H9 (cell line): ENCODE results near the gene HMCES. TPM values are rescaled to one million over a fixed set of nuclear protein-coding genes. Genes with fewer than 3 reads are reported as not detected.
A peak's percentile ranks its signal among the peaks of the same experiment; 100 is the strongest.

ENCODE experiments used
- DNase-seq: peaks from one replicate; pipeline ENCODE4 v3.0.0-alpha.2; 2017
- H2AFZ ChIP-seq: one replicate; pipeline ENCODE4 v1.6.1; 2013; ENCODE audit warnings: mild to moderate bottlenecking, low read length, control low read depth, moderate library complexity
- H2AK5ac ChIP-seq: 2 replicates; pipeline ENCODE4 v1.6.1; 2013; ENCODE audit warnings: low read length, control low read depth, mixed read lengths; ENCODE audit not compliant: insufficient read length
- H2BK120ac ChIP-seq: one replicate; pipeline ENCODE4 v1.6.1; 2013; ENCODE audit warnings: low read depth, mild to moderate bottlenecking, low read length, control low read depth, inconsistent platforms; ENCODE audit not compliant: poor library complexity, severe bottlenecking
- H2BK12ac ChIP-seq: 2 replicates; pipeline ENCODE4 v1.6.1; 2013; ENCODE audit warnings: low read length, control low read depth, mixed read lengths, low read depth; ENCODE audit not compliant: insufficient read length
- H2BK15ac ChIP-seq: 2 replicates; pipeline ENCODE4 v1.6.1; 2013; ENCODE audit warnings: low read depth, low read length, control low read depth
- H2BK20ac ChIP-seq: one replicate; pipeline ENCODE4 v1.6.1; 2013; ENCODE audit warnings: low read depth, mild to moderate bottlenecking, low read length, control low read depth, inconsistent platforms; ENCODE audit not compliant: poor library complexity, severe bottlenecking
- H2BK5ac ChIP-seq: 2 replicates; pipeline ENCODE4 v1.6.1; 2013; ENCODE audit warnings: low read length, control low read depth, mixed read lengths; ENCODE audit not compliant: insufficient read length
- H3K14ac ChIP-seq: 2 replicates; pipeline ENCODE4 v1.6.1; 2013; ENCODE audit warnings: low read length, control low read depth; ENCODE audit not compliant: insufficient read depth
- H3K18ac ChIP-seq: 2 replicates; pipeline ENCODE4 v1.6.1; 2013; ENCODE audit warnings: low read depth, mild to moderate bottlenecking, mixed read lengths, low read length, control low read depth; ENCODE audit not compliant: insufficient read length
- H3K23ac ChIP-seq: 2 replicates; pipeline ENCODE4 v1.6.1; 2013; ENCODE audit warnings: low read length, control low read depth, mixed read lengths, low read depth; ENCODE audit not compliant: insufficient read length
- H3K23me2 ChIP-seq: 2 replicates; pipeline ENCODE4 v1.6.1; 2013; ENCODE audit warnings: low read depth, mild to moderate bottlenecking, mixed read lengths, low read length, control low read depth; ENCODE audit not compliant: insufficient read length, poor library complexity, severe bottlenecking
- H3K27ac ChIP-seq: 2 replicates; pipeline ENCODE4 v1.5.1; 2013; ENCODE audit warnings: low read length, control low read depth, mixed read lengths, low read depth; ENCODE audit not compliant: insufficient read length
- H3K27me3 ChIP-seq: 2 replicates; pipeline ENCODE4 v1.6.1; 2013; ENCODE audit warnings: low read length, control low read depth, inconsistent platforms; ENCODE audit not compliant: insufficient read depth
- H3K4ac ChIP-seq: 2 replicates; pipeline ENCODE4 v1.6.1; 2013; ENCODE audit warnings: low read depth, mild to moderate bottlenecking, control low read depth, inconsistent platforms, low read length, moderate library complexity
- H3K4me1 ChIP-seq: 2 replicates; pipeline ENCODE4 v1.6.1; 2013; ENCODE audit warnings: low read length, control low read depth, inconsistent platforms; ENCODE audit not compliant: insufficient read depth
- H3K4me2 ChIP-seq: 2 replicates; pipeline ENCODE4 v1.6.1; 2013; ENCODE audit warnings: low read length, control low read depth, mixed read lengths; ENCODE audit not compliant: insufficient read length, insufficient read depth
- H3K56ac ChIP-seq: 2 replicates; pipeline ENCODE4 v1.6.1; 2013; ENCODE audit warnings: low read depth, mild to moderate bottlenecking, mixed read lengths, low read length, control low read depth; ENCODE audit not compliant: insufficient read length
- H3K79me1 ChIP-seq: 2 replicates; pipeline ENCODE4 v1.6.1; 2013; ENCODE audit warnings: low read depth, mild to moderate bottlenecking, moderate library complexity, low read length, control low read depth, inconsistent platforms; ENCODE audit not compliant: insufficient read depth, poor library complexity, severe bottlenecking
- H3K79me2 ChIP-seq: 2 replicates; pipeline ENCODE4 v1.6.1; 2013; ENCODE audit warnings: low read length, control low read depth, inconsistent platforms; ENCODE audit not compliant: insufficient read depth
- H3K9ac ChIP-seq: 2 replicates; pipeline ENCODE4 v1.6.1; 2013; ENCODE audit warnings: low read length, control low read depth, mixed read lengths; ENCODE audit not compliant: insufficient read length; ENCODE audit errors: extremely low read depth
- H3K9me3 ChIP-seq: one replicate; pipeline ENCODE4 v1.6.1; 2013; ENCODE audit warnings: low read depth, low read length, inconsistent platforms; ENCODE audit not compliant: control insufficient read depth
- H3T11ph ChIP-seq: one replicate; pipeline ENCODE4 v1.6.1; 2013; ENCODE audit warnings: mild to moderate bottlenecking, low read length, control low read depth, inconsistent platforms
- H4K20me1 ChIP-seq: one replicate; pipeline ENCODE4 v1.6.1; 2013; ENCODE audit not compliant: control insufficient read depth, insufficient read length, insufficient read depth
- H4K5ac ChIP-seq: 2 replicates; pipeline ENCODE4 v1.6.1; 2013; ENCODE audit warnings: low read depth, mild to moderate bottlenecking, mixed read lengths, low read length, control low read depth; ENCODE audit not compliant: insufficient read length
- H4K8ac ChIP-seq: replicated peaks from 2 replicates; pipeline ENCODE4 v1.6.1; 2013; ENCODE audit warnings: low read length, control low read depth, mixed read lengths, low read depth; ENCODE audit not compliant: insufficient read length
- H4K91ac ChIP-seq: 2 replicates; pipeline ENCODE4 v1.6.1; 2013; ENCODE audit warnings: low read depth, mild to moderate bottlenecking, moderate library complexity, mixed read lengths, low read length, control low read depth; ENCODE audit not compliant: insufficient read length
- H3K27ac Mint-ChIP-seq, 3 experiments: 2 replicates in 2 of 3; 3 replicates in 1 of 3; pipeline ENCODE4 v1.8.0; 2020 to 2021; ENCODE audit warnings: mixed read lengths in 3 of 3, mild to moderate bottlenecking in 1 of 3, moderate library complexity in 1 of 3
- H3K27me3 Mint-ChIP-seq: 2 replicates; pipeline ENCODE4 v1.8.0; 2021; ENCODE audit warnings: low read depth, mild to moderate bottlenecking, moderate library complexity, mixed read lengths
- H3K36me3 Mint-ChIP-seq, 3 experiments: 2 replicates in 2 of 3; 3 replicates in 1 of 3; pipeline ENCODE4 v1.8.0; 2020 to 2021; ENCODE audit warnings: low read depth in 3 of 3, mixed read lengths in 3 of 3; ENCODE audit not compliant: insufficient read depth in 1 of 3
- H3K4me1 Mint-ChIP-seq, 2 experiments: 2 replicates each; pipeline ENCODE4 v1.8.0; 2020; ENCODE audit warnings: mixed read lengths in 2 of 2
- H3K4me3 Mint-ChIP-seq, 2 experiments: 2 replicates in 1 of 2; 3 replicates in 1 of 2; pipeline ENCODE4 v1.8.0; 2020 to 2021; ENCODE audit warnings: mild to moderate bottlenecking in 2 of 2, mixed read lengths in 2 of 2, moderate library complexity in 1 of 2
- H3K9me3 Mint-ChIP-seq, 2 experiments: 2 replicates in 1 of 2; 3 replicates in 1 of 2; pipeline ENCODE4 v1.8.0; 2020; ENCODE audit warnings: mild to moderate bottlenecking in 2 of 2, mixed read lengths in 2 of 2, moderate library complexity in 1 of 2
- WGBS: extraction: QIAGEN DNeasy Blood & Tissue Kit; methylation state at CpG from one replicate; pipeline ENCODE4 v1.1.7; 2013; ENCODE audit warnings: missing lambda C conversion rate, low lambda C conversion rate, mixed read lengths; ENCODE audit not compliant: insufficient read length; ENCODE audit errors: extremely low coverage; 5-methylcytosine and 5-hydroxymethylcytosine counted together
- total RNA-seq: library from RNA; stranded (reverse); gene quantifications from 2 replicates; pipeline ENCODE4 v1.2.1, GENCODE V29; 2021
- TF ChIP-seq, protein P1 (sequence below): fragments of 200-600 bp; sonication (generic); conservative IDR thresholded peaks from 3 replicates; pipeline ENCODE4 v1.8.0; 2021; ENCODE audit warnings: antibody characterized with exemption, mild to moderate bottlenecking

The HMCES gene
- total RNA-seq, 1 experiment from 2014 or later: 52.4 TPM

- H3K27me3 ChIP-seq: no peaks in the 10 kb centered on the region
- H3K4me1 ChIP-seq: no peaks in the 10 kb centered on the region
- Mint-ChIP-seq H3K4me3 (peak overlapping the region; percentile 90 to 94), H3K27ac (peak overlapping the region; percentile 59 to 96 (median 73); a peak in 4 of 7 replicates), H3K27me3 (peaks cover 3% of the 10 kb centered on the region; the same call in 1 of the 2 replicates), H3K9me3 (no peaks in the 10 kb centered on the region; a peak in 1 of 5 replicates), H3K36me3 (peaks cover 3 to 14% (median 9%) of the 10 kb centered on the region in 3 experiments; a peak in 5 of 7 replicates), H3K4me1 (peaks cover 11 to 14% of the 10 kb centered on the region in 2 experiments)
- peaks cover 4% of the 10 kb centered on the region for H3K23me2 ChIP-seq
- H3K14ac ChIP-seq: peak overlapping the region; percentile 94
- peak overlapping the region; percentile 30 for H4K5ac ChIP-seq
- no peak overlapping the region for H3K23ac ChIP-seq
- no peak overlapping the region for H2AK5ac ChIP-seq
- WGBS: no CpG with 5 or more reads among the region's 80 CpGs
- no peak overlapping the region for H4K8ac ChIP-seq
- DNase-seq: no peak
- no peak overlapping the region for H2BK20ac ChIP-seq
- H2BK5ac ChIP-seq: no peak overlapping the region
- no peaks in the 10 kb centered on the region for H3K79me1 ChIP-seq
- H3T11ph ChIP-seq: no peak overlapping the region
- H4K91ac ChIP-seq: no peak overlapping the region
- H2AFZ ChIP-seq: no peak overlapping the region
- TF ChIP-seq, protein P1, sequence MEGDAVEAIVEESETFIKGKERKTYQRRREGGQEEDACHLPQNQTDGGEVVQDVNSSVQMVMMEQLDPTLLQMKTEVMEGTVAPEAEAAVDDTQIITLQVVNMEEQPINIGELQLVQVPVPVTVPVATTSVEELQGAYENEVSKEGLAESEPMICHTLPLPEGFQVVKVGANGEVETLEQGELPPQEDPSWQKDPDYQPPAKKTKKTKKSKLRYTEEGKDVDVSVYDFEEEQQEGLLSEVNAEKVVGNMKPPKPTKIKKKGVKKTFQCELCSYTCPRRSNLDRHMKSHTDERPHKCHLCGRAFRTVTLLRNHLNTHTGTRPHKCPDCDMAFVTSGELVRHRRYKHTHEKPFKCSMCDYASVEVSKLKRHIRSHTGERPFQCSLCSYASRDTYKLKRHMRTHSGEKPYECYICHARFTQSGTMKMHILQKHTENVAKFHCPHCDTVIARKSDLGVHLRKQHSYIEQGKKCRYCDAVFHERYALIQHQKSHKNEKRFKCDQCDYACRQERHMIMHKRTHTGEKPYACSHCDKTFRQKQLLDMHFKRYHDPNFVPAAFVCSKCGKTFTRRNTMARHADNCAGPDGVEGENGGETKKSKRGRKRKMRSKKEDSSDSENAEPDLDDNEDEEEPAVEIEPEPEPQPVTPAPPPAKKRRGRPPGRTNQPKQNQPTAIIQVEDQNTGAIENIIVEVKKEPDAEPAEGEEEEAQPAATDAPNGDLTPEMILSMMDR: no peak
- H3K79me2 ChIP-seq: no peaks in the 10 kb centered on the region
- H3K9me3 ChIP-seq: no peaks in the 10 kb centered on the region
- H3K4ac ChIP-seq: no peak overlapping the region; the same call in 1 of the 2 replicates
- no peaks in the 10 kb centered on the region for H4K20me1 ChIP-seq
- H3K27ac ChIP-seq: no peak overlapping the region
- H2BK120ac ChIP-seq: no peak overlapping the region
- H3K9ac ChIP-seq: peak overlapping the region; percentile 99
- no peak overlapping the region for H3K56ac ChIP-seq
- H3K18ac ChIP-seq: peak overlapping the region; percentile 91
- H3K4me2 ChIP-seq: peak overlapping the region; percentile 74
- no peak overlapping the region for H2BK12ac ChIP-seq
- H2BK15ac ChIP-seq: no peak overlapping the region
These were observed 36.7 kb downstream of the HMCES start for GRCh38 chr3:129315223-129315997.
